Neuron (in vitro differentiated cells): ENCODE results near the gene MAEA.
A peak's percentile ranks its signal among the peaks of the same experiment; 100 is the strongest.

Source experiments
- H2AFZ ChIP-seq: one replicate; pipeline ENCODE4 v1.6.1; 2013; ENCODE audit warnings: low read depth, mild to moderate bottlenecking, inconsistent platforms, low read length, moderate library complexity
- H3K27me3 ChIP-seq: one replicate; pipeline ENCODE4 v1.6.1; 2013; ENCODE audit warnings: low read length; ENCODE audit not compliant: insufficient read depth
- H3K36me3 ChIP-seq: one replicate; pipeline ENCODE4 v1.6.1; 2013; ENCODE audit warnings: low read length; ENCODE audit not compliant: insufficient read depth
- H3K4me1 ChIP-seq: one replicate; pipeline ENCODE4 v1.6.1; 2013; ENCODE audit warnings: low read length; ENCODE audit not compliant: insufficient read depth
- H3K4me3 ChIP-seq: 2 replicates; pipeline ENCODE4 v1.5.1; 2013; ENCODE audit warnings: mild to moderate bottlenecking, low read length, moderate library complexity
- H3K9me3 ChIP-seq: one replicate; pipeline ENCODE4 v1.6.1; 2013; ENCODE audit warnings: low read length

MAEA gene

GRCh38 chr4:1289207-1290164 lies at the start of gene MAEA:
TSS of gene MAEA (plus strand) at chr4:1289891. CDS start at chr4:1289914, 23 bp downstream.
- peaks cover 27% of the 10 kb centered on the region for H3K4me1 ChIP-seq
- no peaks in the 10 kb centered on the region for H3K27me3 ChIP-seq
- peak within 1 kb of the TSS; percentile 88 for H2AFZ ChIP-seq
- H3K9me3 ChIP-seq, result peaks cover 4% of the 10 kb centered on the region
- H3K4me3 ChIP-seq, result peak within 1 kb of the TSS; percentile 95
- H3K36me3 ChIP-seq, result no peaks in the 10 kb centered on the region

GRCh38 chr4:1239950-1240307 lies 49.8 kb upstream of the MAEA start:
- peaks cover 57% of the 10 kb centered on the region for H3K36me3 ChIP-seq
- H3K27me3 ChIP-seq, result no peaks in the 10 kb centered on the region
- H3K9me3 ChIP-seq, result no peaks in the 10 kb centered on the region
- H2AFZ ChIP-seq, result no peak overlapping the region
- H3K4me1 ChIP-seq, result peaks cover 8% of the 10 kb centered on the region
- no peak overlapping the region for H3K4me3 ChIP-seq

- Histone ChIP-seq H3K9me3 (no peaks in the 10 kb centered on the region), H3K36me3 (peaks cover 52% of the 10 kb centered on the region)
Observed at GRCh38 chr4:1240721-1241465, 48.8 kb upstream of the MAEA start.

GRCh38 chr4:1241466-1241935 lies 48.2 kb upstream of the MAEA start:
- no peaks in the 10 kb centered on the region for H3K9me3 ChIP-seq
- H3K27me3 ChIP-seq, result no peaks in the 10 kb centered on the region
- no peak overlapping the region for H3K4me3 ChIP-seq
- peaks cover 48% of the 10 kb centered on the region for H3K36me3 ChIP-seq
- H2AFZ ChIP-seq, result no peak overlapping the region
- H3K4me1 ChIP-seq, result peaks cover 5% of the 10 kb centered on the region

More at GRCh38 chr4:1240721-1241465, 48.8 kb upstream of the MAEA start:
- no peak overlapping the region for H3K4me3 ChIP-seq
- no peak overlapping the region for H2AFZ ChIP-seq
- H3K4me1 ChIP-seq, result peaks cover 4% of the 10 kb centered on the region
- H3K27me3 ChIP-seq, result no peaks in the 10 kb centered on the region

GRCh38 chr4:1241936-1242505 lies 47.7 kb upstream of the MAEA start:
- Histone ChIP-seq H3K9me3 (no peaks in the 10 kb centered on the region), H3K4me1 (peaks cover 10% of the 10 kb centered on the region), H2AFZ (no peak overlapping the region), H3K36me3 (peaks cover 45% of the 10 kb centered on the region), H3K4me3 (no peak overlapping the region), H3K27me3 (no peaks in the 10 kb centered on the region)

GRCh38 chr4:1242506-1243450 lies 46.9 kb upstream of the MAEA start:
- peaks cover 38% of the 10 kb centered on the region for H3K36me3 ChIP-seq
- H3K4me1 ChIP-seq, result peaks cover 15% of the 10 kb centered on the region
- H3K4me3 ChIP-seq, result no peak overlapping the region
- H3K9me3 ChIP-seq, result no peaks in the 10 kb centered on the region
- no peak overlapping the region for H2AFZ ChIP-seq
- H3K27me3 ChIP-seq, result no peaks in the 10 kb centered on the region

GRCh38 chr4:1243451-1244080 lies 46.1 kb upstream of the MAEA start:
- H3K36me3 ChIP-seq, result peaks cover 31% of the 10 kb centered on the region

GRCh38 chr4:1244081-1244977 lies 45.4 kb upstream of the MAEA start:
- Histone ChIP-seq H3K4me1 (peaks cover 15% of the 10 kb centered on the region), H3K36me3 (peaks cover 24% of the 10 kb centered on the region)

More at GRCh38 chr4:1243451-1244080, 46.1 kb upstream of the MAEA start:
- H3K4me3 ChIP-seq, result no peak overlapping the region
- peaks cover 15% of the 10 kb centered on the region for H3K4me1 ChIP-seq
- H2AFZ ChIP-seq, result no peak overlapping the region
- no peaks in the 10 kb centered on the region for H3K9me3 ChIP-seq
- H3K27me3 ChIP-seq, result no peaks in the 10 kb centered on the region

GRCh38 chr4:1244978-1245471 lies 44.7 kb upstream of the MAEA start:
- H3K27me3 ChIP-seq, result no peaks in the 10 kb centered on the region
- no peak overlapping the region for H2AFZ ChIP-seq
- peaks cover 20% of the 10 kb centered on the region for H3K4me1 ChIP-seq
- H3K4me3 ChIP-seq, result no peak overlapping the region
- H3K36me3 ChIP-seq, result peaks cover 17% of the 10 kb centered on the region
- no peaks in the 10 kb centered on the region for H3K9me3 ChIP-seq

More at GRCh38 chr4:1244081-1244977, 45.4 kb upstream of the MAEA start:
- H3K9me3 ChIP-seq, result no peaks in the 10 kb centered on the region
- no peak overlapping the region for H3K4me3 ChIP-seq
- H3K27me3 ChIP-seq, result no peaks in the 10 kb centered on the region
- H2AFZ ChIP-seq, result no peak overlapping the region

- H3K4me3 ChIP-seq, result no peak overlapping the region
- no peak overlapping the region for H2AFZ ChIP-seq
- H3K9me3 ChIP-seq, result no peaks in the 10 kb centered on the region
- peaks cover 24% of the 10 kb centered on the region for H3K4me1 ChIP-seq
- no peaks in the 10 kb centered on the region for H3K27me3 ChIP-seq
- H3K36me3 ChIP-seq, result peaks cover 16% of the 10 kb centered on the region
Observed at GRCh38 chr4:1245481-1246051, 44.1 kb upstream of the MAEA start.
